ENCODE measurements around the gene KEL.

KEL gene

DNA sequence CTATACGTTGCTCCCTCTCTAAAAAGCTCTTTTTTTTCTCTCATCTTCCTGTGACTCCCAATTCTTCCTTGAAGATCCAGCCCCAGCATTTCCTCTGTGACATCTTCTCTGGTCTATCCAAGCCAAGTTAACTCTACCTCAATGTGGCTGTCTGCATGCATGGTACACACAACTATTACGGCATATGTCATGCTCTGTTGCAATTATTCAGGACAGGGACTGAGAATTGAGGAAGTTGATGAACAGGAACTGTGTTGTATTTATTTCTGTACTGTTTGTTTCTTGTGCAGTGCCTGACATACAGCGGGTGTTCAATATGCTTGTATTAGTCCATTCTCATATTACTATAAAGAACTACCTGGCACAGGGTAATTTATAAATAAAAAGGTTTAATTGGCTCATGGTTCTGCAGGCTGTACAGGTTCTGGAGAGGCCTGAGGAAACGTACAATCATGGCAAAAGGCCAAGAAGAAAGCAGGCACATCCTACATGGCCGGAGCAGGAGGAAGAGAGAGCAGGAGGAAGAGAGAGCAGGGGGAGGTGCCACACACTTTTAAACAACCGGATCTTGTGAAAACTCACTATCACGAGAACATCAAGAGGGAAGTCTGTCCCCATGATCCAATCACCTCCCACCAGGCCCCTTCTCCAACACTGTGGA is 34.9 kb downstream of the KEL start:
- no peak for DNase-seq (ENCODE audit: low read depth)

DNA sequence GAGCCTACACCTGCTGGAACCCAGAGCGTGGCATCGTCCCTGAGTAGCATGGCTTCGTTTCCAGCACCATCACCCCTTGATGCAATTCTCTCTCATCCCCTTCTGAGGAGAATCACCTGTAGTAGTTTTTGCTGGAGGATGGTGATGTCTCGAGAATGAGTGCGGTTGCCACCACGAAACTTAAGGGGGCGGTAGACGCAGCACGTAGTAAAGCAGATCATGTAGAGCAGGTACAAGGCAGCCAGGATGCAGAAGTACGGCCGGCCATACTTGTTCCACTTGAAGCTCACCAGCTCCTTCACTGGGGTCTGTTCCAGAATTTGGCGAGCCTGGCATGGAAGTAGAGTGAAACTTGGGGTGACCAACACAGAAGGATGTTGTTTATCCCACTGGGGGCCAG is 36.8 kb downstream of the KEL start:
- no peak for DNase-seq (ENCODE audit: low read depth)

DNA sequence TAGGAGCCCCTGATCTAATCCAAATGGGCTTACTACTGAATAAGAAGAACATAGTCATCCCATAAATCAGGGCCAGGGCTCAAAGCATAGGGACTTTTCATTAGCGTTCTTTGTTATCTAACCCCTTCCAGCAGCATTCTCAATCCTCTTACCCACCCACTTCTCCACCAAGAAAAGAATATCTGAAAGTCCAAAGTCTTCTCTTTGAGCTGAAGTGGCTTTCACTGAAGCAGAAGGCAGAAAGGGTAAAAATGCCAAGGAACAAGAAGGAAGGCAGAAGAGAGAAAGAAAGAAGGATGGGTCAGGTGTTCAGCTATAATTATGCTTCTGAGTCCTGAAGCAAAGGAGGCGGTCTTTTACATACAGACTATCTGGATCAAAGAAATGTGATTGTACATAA is 38.8 kb downstream of the KEL start:
- no peak for DNase-seq (ENCODE audit: low read depth)

DNA sequence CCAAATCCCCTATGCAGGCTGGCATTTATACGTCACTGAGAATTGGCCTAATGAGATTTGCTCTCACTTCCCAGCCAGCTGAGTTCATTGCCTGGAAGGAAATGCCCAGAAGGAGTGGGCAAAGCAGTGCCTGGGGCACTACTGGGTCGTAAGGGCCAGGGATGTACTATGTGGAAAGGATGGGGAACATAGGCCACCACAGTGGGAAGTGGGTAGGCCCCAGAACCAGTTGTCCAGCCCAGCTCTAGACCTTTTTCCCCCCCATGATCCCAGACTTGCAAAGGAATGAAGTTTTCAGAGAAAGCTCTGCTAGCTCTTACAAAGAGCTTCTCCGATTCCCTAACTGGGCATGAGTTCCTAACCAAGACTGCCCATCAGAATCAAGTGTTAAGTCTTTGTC is 42.5 kb downstream of the KEL start:
- no peak for DNase-seq (ENCODE audit: low read depth)

DNA sequence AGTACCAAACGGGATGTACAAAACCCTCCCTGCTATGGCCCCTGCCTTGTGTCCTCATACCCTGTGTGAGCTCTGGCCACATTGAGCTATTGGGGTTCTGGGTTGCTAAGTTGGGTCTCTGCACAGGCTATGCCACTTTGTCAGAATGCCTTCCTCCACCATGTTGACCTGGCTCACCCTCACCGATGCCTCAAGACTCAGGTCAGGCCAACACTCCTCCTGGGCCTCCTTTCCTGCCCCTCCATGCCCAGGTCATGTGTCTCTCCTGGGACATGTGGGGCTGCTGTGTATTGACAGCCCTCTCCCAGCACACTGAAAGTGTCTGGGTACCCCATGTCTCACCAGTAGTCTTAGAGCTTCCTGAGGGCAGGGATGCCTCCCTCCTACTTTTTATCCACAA is 43.3 kb downstream of the KEL start:
- DNase-seq (ENCODE audit: low read depth): no peak

DNA sequence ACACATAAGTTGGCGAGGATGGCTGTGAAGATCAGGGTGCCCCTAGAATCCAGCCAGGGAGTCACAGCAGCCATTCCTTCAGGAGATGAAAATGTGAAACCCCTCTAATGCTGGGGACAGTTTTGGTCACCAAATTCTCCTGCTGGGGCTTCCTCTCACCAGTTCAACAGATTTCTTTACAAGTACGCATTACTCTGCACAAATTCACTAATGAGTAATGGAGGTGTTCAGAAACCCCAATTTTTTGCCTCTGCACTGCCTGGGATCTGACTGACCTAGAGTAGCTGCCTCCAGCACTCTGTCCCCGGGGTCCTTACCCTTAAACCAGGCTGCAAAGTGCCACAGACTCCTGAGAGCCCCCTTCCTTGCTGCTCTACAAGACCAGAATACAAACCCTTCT is 44.7 kb downstream of the KEL start:
- DNase-seq (ENCODE audit: low read depth): no peak

DNA sequence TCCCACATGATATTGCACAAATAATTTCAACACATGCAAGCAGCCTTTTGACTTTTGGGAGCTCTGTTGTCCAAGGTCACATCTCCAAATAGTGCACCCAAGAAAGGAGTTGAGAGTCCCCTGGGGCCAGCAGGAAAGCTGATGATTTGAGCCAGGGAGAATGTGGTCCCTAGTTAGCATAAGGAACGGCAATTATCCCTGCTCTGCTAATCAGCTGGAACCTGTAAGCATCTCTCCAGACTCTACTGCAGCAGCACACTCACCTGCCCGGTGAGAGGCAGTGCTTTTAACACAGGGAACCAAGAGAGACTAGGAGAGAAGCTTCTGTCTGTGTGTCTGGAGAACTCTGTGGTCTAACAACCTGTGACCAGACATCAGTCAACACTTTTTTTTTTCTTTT is 45.7 kb downstream of the KEL start:
- DNase-seq (ENCODE audit: low read depth): no peak

DNA sequence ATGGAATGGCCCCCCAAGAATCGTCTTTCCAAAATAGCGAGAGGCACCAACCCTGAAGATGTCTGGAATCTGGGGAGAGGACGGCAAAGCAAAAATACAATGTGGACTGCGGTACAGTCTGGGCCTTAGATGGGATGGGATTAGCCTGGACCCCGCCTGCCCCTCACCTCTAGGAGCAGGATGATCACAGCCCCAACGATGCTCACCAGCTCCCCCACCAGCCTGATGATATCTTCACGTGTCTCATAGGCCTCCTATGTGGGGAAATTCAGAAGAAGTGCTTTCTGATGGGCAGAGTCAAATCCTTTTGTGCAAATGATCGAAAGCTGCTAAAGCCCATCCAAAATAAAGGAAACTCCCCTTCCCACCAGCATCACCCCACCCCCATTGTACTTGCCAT is 46.8 kb downstream of the KEL start:
- no peak for DNase-seq (ENCODE audit: low read depth)

DNA sequence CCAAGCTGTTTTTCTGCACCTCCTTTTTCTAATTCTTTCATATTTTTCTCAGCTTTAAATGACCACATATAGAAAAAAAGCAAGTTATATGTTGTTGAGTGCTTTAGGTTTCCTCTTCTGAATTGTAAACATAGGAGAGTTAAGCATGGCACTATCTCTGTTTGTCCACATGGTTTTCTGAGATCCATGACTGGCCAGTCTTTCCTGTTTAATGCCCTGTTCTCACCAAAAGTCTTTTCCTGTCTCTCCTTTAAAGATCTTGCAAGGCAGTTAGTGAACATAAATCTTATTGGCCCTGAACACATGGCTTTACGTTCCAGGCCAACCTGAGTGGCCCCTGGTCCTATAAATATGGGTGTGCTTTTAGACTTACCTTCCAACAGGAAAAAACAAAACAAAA is 48.0 kb downstream of the KEL start:
- no peak for DNase-seq (ENCODE audit: low read depth)

DNA sequence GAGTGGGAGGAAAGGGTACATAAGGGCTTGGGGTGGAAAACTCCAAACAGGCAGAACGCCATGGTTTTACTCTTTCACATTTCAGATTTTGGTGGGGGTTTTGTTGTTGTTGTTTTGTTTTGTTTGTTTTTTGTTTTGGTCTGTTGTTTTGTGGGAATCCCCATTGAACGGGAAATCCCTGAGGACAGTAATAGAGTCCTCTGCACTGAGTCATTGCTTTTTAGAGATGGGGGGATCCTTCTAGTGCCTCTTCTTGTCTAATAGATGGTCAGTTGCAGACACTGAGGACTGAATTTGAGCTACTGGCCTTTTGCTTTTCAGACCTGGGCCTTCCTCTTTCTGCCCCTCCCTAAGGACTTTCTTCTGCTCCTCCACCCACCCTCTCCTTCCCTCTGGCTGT is 48.6 kb downstream of the KEL start:
- DNase-seq (ENCODE audit: low read depth): no peak

DNA sequence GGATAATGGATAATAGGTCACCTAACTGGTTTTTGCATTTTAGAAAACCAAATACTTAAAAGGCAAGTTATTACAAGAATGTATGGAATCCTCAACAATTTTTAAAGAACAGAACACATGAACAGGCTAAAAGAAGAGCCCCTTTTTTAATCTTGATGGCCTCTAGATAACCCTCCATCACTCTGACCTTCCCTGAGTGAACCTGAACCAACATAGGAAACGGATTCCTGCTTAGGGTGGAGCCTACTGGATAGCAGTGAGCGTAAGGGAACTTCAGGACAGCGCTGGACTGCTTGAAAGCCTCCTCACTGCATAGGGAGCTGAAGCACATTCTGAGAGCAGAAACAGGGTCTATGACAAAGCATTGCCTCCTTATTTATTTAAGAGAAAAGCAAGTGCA is 49.1 kb downstream of the KEL start:
- no peak for DNase-seq (ENCODE audit: low read depth)

DNA sequence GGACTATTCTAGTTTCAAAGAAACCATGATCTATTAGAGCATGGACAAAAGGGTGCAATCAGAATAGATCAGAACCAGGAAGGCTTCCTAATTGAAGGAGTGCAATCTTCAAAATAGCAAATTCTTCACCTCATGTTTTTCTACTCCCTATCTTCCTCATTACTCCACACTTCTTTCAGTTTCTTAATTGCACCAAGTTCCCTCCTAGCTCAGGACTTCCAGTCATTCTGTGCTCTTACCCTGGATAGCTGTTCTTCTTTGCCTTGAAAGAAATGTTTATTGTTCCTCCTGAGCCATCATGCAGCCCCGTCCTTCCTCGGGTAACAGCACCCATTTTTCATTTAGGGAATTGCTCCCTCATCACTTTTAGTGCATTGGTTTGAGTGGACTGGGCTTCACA is 51.7 kb downstream of the KEL start:
- no peak for DNase-seq (ENCODE audit: low read depth)

DNA sequence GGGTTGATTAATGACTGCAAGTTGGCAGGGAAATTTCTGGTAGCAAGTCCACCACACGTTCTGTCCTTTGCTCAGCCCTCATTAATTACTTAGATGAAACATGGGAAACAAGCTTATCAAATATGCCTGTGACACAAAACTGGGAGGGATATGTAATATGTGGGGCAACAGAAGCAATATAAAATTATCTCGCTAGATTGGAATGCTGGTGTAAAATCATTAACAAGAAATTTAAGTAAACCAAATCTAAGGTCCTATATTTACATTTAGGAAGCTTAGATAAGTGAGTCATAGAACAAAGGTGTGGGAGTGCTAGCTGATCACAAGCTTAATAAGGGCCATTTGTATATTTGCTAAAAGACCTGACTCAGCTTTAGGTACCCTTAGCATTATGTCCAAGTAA is 52.1 kb downstream of the KEL start:
- no peak for DNase-seq (ENCODE audit: low read depth)

DNA sequence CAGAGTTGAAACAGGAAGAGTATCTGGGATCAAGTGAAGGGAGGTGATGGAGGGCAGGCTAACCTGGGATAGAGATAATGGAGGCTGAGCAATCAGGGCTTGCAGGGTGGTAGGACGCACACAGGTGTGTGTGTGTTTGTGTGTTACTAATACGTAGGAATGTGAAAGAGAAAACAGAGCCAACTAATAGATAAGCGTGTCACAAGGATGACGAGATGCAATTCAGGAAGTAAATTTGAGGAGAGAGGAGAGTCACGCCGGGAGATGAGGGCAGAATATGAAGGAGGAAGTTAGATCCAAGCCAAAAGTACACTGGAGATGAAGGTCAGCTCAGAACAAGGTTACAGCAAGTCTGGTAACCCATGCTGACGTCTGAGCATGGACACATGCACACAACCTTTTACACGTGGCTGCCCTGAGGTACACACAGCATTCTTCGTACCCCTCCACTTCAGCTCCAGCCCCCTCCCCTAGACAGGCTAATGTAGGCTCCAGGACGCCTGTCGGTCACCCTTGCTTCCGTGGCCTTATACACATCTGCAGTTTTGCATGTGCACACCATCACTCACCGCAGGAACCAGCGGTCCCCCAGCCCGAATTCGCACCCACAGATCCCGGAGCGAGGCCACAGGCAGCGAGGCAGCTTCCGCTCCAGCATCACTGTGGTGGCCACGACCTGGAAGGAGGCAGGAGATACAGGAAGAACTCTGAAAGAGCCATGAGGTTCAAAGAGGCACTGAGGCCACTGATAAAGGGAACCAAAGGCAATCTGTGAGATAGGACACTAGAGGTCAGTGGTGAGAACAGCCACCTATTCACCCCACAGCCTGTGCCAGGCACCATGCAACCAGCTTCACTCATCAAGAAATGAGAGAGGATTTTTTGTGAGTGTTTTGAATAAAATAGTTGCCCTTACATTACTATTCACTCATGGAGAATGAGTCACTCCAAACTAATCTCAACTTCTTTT is 53.0 kb downstream of the KEL start:
- DNase-seq (ENCODE audit: low read depth): no peak

DNA sequence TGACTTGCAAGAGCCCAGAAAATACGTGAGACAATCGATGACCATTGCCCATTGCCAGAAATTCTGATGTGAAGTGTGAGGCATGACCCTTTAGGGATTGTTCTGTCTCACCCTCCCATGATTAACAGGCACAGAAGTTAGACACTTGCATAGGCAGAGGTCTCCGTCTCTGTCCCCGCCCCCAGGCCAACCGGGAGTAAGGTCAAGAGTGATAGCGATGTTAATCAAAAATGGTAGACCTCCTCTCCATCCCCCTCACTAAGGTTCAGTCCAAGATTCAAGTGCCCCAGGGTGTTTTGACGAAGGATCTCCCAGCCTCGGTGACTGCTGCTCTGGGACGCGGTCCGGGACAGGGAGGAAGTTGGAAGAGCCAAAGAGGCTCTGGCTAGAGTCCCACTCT is 53.9 kb downstream of the KEL start:
- no peak for DNase-seq (ENCODE audit: low read depth)

DNA sequence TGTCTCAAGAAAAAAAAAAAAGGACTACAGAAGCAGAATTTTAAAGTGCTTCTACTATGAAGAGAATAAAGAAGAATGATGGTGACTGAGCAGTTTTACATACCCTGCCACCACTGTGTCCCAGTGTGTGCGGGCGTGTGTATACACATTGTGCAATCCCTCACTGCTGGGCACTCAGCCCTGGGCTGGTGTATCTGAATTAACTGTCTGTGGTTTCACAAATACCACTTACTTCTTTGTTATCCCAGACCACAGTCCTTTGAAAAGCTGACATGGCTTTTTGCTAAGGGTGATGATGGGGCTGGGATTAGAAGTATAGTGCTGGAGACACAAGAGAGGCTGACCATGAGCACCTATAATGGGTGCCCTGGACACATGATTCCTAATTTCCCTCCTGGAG is 55.5 kb downstream of the KEL start:
- DNase-seq (ENCODE audit: low read depth): no peak

DNA sequence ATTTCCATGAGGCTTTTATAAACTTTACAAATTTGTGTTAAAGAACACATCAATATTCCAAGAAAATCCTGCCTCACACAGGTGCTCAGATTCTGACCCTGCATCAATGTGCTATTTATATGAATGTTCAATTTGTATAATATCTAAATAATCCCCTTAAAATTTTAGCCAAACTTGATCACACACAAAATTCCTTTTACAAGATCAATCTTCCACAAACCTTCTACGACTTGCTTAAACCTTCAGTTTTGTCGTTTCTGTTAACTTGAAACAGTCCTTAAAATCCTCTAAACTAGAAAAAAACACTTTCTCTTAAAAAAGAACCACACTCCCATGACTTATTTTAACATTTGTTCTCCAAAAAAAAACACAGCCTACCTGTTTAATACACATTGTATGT is 56.4 kb downstream of the KEL start:
- no peak for DNase-seq (ENCODE audit: low read depth)

DNA sequence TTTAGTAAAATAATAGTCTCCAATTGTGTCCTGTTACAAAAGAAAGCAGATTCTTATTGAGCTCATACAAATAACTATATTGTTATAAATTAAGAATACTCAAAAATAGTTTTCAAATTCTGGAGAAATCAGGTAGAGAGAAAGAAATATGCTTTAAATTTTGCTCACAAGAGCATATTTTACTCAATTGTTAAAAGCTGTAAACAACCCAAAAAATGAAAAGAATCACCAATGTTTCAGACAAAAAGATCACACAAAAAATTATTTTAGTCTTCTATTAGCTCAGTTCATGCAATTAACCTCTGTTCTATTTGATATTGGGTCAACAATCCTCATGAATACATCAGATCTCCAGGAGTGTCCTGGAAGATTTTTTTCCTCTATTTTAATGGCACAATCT is 58.0 kb downstream of the KEL start:
- no peak for DNase-seq (ENCODE audit: low read depth)

DNA sequence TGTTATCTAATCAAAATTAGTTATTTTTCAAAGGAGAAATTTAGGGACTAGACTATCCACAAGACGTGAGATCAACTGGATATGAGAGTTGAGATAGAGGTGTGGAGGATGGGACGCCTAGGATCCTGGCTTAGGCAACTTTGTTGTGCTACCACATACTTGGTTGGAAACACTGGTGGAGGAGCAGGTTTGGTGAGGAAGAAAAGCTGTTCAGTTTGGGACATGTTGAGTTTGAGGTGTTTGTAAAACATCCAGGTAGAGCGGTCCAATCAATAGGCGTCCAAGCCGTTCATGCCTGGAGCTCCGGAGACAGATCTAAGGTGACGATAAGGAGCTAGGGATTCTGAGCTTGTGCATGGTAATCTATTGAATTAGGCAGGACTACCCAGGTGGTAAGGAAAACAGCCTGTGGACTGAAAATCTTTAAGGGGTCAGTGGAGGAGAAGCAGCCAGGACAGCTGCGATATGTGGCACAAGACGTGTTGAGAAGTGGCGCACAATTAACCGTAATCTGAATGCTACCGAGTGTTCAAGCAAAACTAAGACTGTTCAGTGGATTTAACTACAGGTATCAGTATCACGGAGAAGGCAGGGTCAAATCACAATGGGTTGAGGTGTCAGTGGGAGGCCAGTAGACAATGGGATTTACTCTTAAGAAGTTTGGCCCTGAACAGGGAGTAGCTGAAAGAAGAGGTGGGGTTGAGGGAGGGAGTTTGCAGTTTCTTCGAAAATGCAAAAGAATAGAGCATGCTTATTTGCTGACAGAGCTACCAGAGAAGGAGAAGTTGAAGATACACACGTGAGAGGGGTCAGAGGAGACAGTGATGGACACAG is 60.5 kb downstream of the KEL start:
- DNase-seq (ENCODE audit: low read depth): no peak

DNA sequence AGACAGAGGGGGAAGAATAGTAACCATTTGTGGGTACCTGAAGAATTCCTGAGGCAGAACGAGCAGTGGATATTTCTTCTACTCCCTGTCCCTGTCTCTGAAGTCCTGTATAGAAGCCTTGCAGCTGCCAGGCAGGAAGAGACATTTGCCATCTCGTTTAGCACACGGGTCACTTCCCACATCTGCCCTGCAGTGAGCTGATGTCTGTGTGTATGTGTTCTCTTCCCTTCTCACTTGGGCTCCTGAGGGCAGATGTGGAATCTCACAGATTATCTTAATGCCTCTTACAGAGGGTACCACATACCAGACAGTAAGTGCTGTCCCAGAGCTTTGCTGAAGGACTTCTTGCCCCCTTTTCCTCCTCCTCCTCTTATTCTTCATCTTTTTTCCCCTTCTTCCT is 62.5 kb downstream of the KEL start:
- no peak for DNase-seq (ENCODE audit: low read depth)

DNA sequence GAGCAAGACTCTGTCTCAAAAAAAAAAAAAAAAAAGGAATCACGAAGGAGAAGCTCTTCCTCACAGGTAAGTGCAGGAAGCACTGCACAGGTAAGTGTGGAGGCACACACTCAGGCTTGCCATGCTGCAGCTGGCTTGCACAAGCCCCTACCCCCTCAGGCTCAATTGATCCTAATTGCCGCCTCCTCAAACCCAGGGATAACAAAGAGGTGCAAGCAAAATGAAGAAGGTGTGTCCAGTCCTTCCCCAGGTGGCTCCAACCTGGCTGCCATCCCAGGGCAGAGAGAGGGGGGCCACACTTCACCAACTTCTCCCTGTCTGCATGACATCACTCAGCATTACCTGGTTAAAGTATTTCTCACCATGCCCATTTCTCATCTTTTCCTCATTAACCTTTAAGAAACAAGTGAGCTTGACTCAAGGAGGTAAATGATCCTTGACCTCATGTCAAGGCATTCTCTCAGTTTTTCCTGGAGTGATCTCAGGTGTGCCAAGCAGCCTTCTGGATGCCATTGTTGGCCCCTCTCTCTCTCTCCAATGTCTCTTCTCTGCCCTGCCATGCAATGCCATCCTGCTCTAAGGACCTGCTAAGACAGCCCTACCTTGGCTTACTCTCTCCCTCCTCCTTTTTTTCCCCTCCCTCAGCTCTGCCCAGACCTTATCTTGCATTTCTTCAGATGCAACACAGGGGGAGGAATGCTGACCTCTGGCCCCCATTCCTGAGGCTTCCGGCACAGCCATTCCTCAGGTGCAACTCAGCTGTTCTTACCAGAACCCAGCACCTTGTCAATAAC is 63.6 kb downstream of the KEL start:
- DNase-seq (ENCODE audit: low read depth): no peak

DNA sequence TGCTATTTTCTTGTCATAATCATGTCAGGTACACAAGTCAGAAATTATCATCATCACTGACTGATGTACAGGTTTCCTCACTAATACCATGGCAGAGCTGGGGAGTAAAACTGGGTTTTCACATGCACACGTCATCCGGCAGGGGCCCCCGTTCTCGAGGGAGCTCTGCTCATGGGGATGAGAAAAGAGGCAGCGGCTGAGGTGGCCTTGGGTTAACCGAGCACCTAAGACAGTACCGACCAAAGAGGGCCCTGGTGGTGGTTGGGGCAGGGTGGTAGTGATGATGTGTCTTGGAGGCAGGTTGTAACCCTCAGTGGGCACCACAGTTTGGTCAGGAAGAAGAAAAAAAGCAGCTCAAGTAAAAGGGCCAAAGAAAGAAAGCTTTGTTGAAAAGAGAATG is 64.5 kb downstream of the KEL start:
- no peak for DNase-seq (ENCODE audit: low read depth)

All from activated T-helper 9 cell treated with anti-CD3 and anti-CD28 coated beads, Interleukin-2, amount 50 U/mL, for 16 hours (primary cell).